ENCODE data around the gene SFI1.

The SFI1 gene

GRCh38 chr22:31618471-31619176 lies 122.3 kb downstream of the SFI1 start:
- Histone ChIP-seq H3K4me1 (ENCODE audit: control insufficient read depth, insufficient read depth, low read length) (no peaks in the 10 kb centered on the region), H3K36me3 (ENCODE audit: control insufficient read depth in 2 of 2, insufficient read depth in 1 of 2, low read length in 2 of 2) (peaks cover 0 to 71% of the 10 kb centered on the region in 2 experiments; a peak in 2 of 3 replicates), H3K4me3 (ENCODE audit: low read depth, low read length) (no peak overlapping the region), H3K27ac (ENCODE audit: extremely low read depth, low read depth, low read length) (no peak overlapping the region), H3K9me3 (ENCODE audit: control insufficient read depth, insufficient read depth, low read depth, low read length) (no peaks in the 10 kb centered on the region)
- TF ChIP-seq ZNF670 (tag by site-specific recombination; IDR thresholded peaks at IDR 0.05; ENCODE audit: low read depth) (no peak), ZNF366 (tag by site-specific recombination; conservative IDR thresholded peaks at IDR 0.05) (peak; percentile 34; the same call in 1 of the 2 replicates), ZBTB17 (tag by site-specific recombination; IDR thresholded peaks at IDR 0.05) (peak; percentile 90), SCRT1 (tag by site-specific recombination; IDR thresholded peaks at IDR 0.05; ENCODE audit: borderline replicate concordance) (no peak)
- ChIA-PET CTCF (interaction anchor here (1.0 kb wide), 1 partner anchor 338 kb away, joined by 3 read pairs; no protein-coding TSS in a partner anchor), POLR2A (interaction anchor here (0.6 to 1.9 kb wide), 2 partner anchors 12 to 31 kb away, joined by 3 to 9 read pairs; no protein-coding TSS in a partner anchor)

GRCh38 chr22:31619611-31620300 lies 123.4 kb downstream of the SFI1 start:
- ChIA-PET POLR2A (interaction anchor here (2.0 kb wide), 1 partner anchor 11 kb away, joined by 8 read pairs; no protein-coding TSS in a partner anchor), CTCF (interaction anchor here (0.5 to 2.2 kb wide), 3 partner anchors 59 to 337 kb away, joined by 3 to 6 read pairs (median 3); no protein-coding TSS in a partner anchor)
- 0 out of 2 replicates have a peak overlapping the region, but pooled peaks have one; percentile 2 for H3K27ac ChIP-seq (ENCODE audit: extremely low read depth, low read depth, low read length)
- no peaks in the 10 kb centered on the region for H3K9me3 ChIP-seq (ENCODE audit: control insufficient read depth, insufficient read depth, low read depth, low read length)
- H3K4me3 ChIP-seq (ENCODE audit: low read depth, low read length) = no peak overlapping the region
- no peaks in the 10 kb centered on the region for H3K4me1 ChIP-seq (ENCODE audit: control insufficient read depth, insufficient read depth, low read length)
- H3K36me3 ChIP-seq (ENCODE audit: control insufficient read depth in 2 of 2, insufficient read depth in 1 of 2, low read length in 2 of 2) = peaks cover 0 to 70% of the 10 kb centered on the region in 2 experiments; a peak in 2 of 3 replicates
- TF ChIP-seq ZFP69B (tag by site-specific recombination; IDR thresholded peaks at IDR 0.05) = 0 out of 2 replicates have a peak, but pooled peaks have one; percentile 34
- peak; percentile 34; the same call in 1 of the 2 replicates for TF ChIP-seq GLIS2 (tag by site-specific recombination; IDR thresholded peaks at IDR 0.05)
- TF ChIP-seq EGR2 (tag by site-specific recombination; IDR thresholded peaks at IDR 0.05; ENCODE audit: low read depth) = no peak

DNA sequence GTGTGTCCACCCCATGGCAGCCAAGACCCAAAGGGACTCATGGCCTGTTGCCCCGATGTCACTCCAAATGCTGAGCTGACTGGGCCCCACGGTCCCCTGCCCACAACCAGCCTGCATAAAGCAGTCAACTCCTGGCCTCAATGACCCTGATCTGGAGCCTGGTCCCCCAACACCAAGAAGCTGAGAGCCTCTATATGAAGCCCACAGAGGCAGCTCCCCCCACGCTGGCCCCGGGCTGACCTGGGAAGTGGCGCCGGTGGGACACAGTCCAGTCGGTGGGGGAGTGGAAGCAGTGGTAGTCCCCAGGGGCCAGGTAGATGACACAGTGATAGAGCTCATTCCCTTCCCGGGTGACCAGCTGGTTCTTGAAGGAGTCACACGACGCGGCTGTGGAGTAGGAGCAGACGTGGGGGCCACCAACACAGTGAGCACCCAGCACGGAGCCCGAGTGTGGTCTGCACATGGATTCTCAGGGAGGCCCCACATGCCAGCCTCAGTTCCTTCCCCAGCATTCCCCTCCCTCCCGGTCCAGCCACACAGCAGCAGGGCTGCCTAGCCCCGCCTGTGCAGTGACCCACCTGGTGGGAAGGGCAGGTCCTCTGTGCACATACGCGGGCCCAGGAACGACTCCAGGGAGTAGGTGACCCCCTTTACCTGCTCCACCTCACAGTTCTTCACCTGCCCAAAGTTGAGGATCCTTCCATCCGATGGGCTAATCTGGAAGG lies 124.6 kb downstream of the SFI1 start:
- Histone ChIP-seq H3K4me3 (ENCODE audit: low read depth, low read length) (no peak overlapping the region), H3K27ac (ENCODE audit: extremely low read depth, low read depth, low read length) (peak overlapping the region; percentile 9; the same call in 1 of the 2 replicates), H3K9me3 (ENCODE audit: control insufficient read depth, insufficient read depth, low read depth, low read length) (no peaks in the 10 kb centered on the region), H3K4me1 (ENCODE audit: control insufficient read depth, insufficient read depth, low read length) (no peaks in the 10 kb centered on the region), H3K36me3 (ENCODE audit: control insufficient read depth in 2 of 2, insufficient read depth in 1 of 2, low read length in 2 of 2) (peaks cover 0 to 70% of the 10 kb centered on the region in 2 experiments; a peak in 2 of 3 replicates)
- CTCF ChIA-PET = interaction anchor here (2.2 kb wide), 1 partner anchor 60 kb away, joined by 6 read pairs; no protein-coding TSS in a partner anchor
- TF ChIP-seq ZBTB6 (tag by site-specific recombination; IDR thresholded peaks at IDR 0.05) (no peak), GLIS2 (tag by site-specific recombination; IDR thresholded peaks at IDR 0.05) (0 out of 2 replicates have a peak, but pooled peaks have one; percentile 34)
- POLR2A ChIA-PET = interaction anchor here (2.0 kb wide), 1 partner anchor 10 kb away, joined by 8 read pairs; no protein-coding TSS in a partner anchor

- ChIA-PET POLR2A (no interaction called here), CTCF (interaction anchor here (2.2 kb wide), 1 partner anchor 60 kb away, joined by 6 read pairs; no protein-coding TSS in a partner anchor)
- Histone ChIP-seq H3K36me3 (ENCODE audit: control insufficient read depth in 2 of 2, insufficient read depth in 1 of 2, low read length in 2 of 2) (peaks cover 0 to 70% of the 10 kb centered on the region in 2 experiments; a peak in 2 of 3 replicates), H3K9me3 (ENCODE audit: control insufficient read depth, insufficient read depth, low read depth, low read length) (no peaks in the 10 kb centered on the region), H3K4me1 (ENCODE audit: control insufficient read depth, insufficient read depth, low read length) (no peaks in the 10 kb centered on the region), H3K27ac (ENCODE audit: extremely low read depth, low read depth, low read length) (no peak overlapping the region), H3K4me3 (ENCODE audit: low read depth, low read length) (no peak overlapping the region)
- peak; percentile 62 for TF ChIP-seq ZIC2 (tag by site-specific recombination; IDR thresholded peaks at IDR 0.05)
- TF ChIP-seq, protein P1, sequence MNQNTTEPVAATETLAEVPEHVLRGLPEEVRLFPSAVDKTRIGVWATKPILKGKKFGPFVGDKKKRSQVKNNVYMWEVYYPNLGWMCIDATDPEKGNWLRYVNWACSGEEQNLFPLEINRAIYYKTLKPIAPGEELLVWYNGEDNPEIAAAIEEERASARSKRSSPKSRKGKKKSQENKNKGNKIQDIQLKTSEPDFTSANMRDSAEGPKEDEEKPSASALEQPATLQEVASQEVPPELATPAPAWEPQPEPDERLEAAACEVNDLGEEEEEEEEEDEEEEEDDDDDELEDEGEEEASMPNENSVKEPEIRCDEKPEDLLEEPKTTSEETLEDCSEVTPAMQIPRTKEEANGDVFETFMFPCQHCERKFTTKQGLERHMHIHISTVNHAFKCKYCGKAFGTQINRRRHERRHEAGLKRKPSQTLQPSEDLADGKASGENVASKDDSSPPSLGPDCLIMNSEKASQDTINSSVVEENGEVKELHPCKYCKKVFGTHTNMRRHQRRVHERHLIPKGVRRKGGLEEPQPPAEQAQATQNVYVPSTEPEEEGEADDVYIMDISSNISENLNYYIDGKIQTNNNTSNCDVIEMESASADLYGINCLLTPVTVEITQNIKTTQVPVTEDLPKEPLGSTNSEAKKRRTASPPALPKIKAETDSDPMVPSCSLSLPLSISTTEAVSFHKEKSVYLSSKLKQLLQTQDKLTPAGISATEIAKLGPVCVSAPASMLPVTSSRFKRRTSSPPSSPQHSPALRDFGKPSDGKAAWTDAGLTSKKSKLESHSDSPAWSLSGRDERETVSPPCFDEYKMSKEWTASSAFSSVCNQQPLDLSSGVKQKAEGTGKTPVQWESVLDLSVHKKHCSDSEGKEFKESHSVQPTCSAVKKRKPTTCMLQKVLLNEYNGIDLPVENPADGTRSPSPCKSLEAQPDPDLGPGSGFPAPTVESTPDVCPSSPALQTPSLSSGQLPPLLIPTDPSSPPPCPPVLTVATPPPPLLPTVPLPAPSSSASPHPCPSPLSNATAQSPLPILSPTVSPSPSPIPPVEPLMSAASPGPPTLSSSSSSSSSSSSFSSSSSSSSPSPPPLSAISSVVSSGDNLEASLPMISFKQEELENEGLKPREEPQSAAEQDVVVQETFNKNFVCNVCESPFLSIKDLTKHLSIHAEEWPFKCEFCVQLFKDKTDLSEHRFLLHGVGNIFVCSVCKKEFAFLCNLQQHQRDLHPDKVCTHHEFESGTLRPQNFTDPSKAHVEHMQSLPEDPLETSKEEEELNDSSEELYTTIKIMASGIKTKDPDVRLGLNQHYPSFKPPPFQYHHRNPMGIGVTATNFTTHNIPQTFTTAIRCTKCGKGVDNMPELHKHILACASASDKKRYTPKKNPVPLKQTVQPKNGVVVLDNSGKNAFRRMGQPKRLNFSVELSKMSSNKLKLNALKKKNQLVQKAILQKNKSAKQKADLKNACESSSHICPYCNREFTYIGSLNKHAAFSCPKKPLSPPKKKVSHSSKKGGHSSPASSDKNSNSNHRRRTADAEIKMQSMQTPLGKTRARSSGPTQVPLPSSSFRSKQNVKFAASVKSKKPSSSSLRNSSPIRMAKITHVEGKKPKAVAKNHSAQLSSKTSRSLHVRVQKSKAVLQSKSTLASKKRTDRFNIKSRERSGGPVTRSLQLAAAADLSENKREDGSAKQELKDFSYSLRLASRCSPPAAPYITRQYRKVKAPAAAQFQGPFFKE (tag by site-specific recombination; IDR thresholded peaks at IDR 0.05; ENCODE audit: borderline replicate concordance) = no peak
Measured at GRCh38 chr22:31621507-31622124, 125.3 kb downstream of the SFI1 start.
